Left renal pelvis (tissue), 4 donors: ENCODE measurements around the gene CCBE1. TPM values are rescaled to one million over a fixed set of nuclear protein-coding genes. Genes with fewer than 3 reads are reported as not detected.

Experiments
- DNase-seq, 4 donors: peaks; one replicate each; pipeline ENCODE4 v3.0.0-alpha.2; 2013; ENCODE audit warnings: low read depth in 4 of 4, low spot score in 3 of 4
- polyA plus RNA-seq, 4 donors: library from polyadenylated mRNA; unstranded; fragments of 120-200 nt; gene quantifications; one replicate each; pipeline ENCODE4 v1.2.1, GENCODE V29; 2013; ENCODE audit not compliant: insufficient read length in 4 of 4

Gene CCBE1
- polyA plus RNA-seq, 4 donors = 26.4 to 123 (median 37.4) TPM

DNA sequence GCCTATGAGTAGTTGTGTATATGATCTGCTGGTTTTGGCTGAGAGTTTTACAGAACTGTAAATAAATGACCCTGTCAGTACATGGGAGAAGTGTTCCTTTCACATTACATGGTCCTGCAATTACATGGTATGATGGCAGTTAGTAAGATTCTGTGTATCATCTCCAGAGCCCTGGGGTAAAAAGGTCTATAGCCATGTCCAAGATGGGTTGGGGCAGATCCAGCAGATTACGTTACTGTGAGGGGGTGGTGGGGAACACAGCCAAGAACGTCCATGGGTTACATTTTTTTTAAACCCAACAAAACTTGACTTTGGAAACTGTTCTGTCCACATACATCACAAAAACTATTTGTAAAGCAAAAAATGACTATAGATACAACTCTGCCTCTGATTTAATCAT lies 274.0 kb downstream of the CCBE1 start:
- DNase-seq = no peak

DNA sequence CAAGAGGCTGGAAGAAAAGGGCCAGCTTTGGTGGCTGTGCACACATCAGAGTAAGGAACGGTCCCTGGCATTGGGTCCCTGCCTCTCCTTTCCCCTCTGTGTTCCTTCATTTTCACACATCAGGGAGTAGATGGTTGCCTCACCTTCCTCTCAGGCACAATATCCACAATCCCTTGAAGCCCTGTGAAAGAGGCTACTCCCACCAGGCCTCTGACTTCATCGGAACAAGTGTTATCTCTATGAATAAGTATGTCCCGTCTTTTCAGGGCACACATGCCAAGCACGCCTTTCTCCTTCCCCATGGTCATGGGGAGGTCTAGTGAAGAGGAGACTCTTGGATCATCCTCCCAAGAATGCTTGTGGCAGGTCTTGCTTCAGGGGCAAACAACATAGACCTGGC lies 277.0 kb downstream of the CCBE1 start:
- no peak for DNase-seq

DNA sequence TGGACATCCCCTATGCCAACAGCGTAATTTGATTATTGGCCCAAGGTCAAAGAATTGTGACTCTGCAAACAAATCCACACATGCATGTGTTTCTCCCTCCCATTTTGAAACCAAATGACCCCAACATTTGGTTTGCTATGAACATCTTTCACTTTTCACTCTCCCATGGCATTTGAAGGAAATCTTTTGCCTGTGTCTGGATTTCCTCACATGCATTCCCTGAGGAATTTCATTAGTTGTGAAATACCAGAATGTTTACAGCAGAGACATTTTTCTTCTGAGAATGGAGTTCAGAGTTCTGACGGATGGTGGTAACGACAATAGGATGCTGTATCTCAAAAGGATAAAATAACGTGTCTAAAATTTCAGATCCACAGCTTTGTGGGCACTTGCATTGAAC lies 277.8 kb downstream of the CCBE1 start:
- no peak for DNase-seq

DNA sequence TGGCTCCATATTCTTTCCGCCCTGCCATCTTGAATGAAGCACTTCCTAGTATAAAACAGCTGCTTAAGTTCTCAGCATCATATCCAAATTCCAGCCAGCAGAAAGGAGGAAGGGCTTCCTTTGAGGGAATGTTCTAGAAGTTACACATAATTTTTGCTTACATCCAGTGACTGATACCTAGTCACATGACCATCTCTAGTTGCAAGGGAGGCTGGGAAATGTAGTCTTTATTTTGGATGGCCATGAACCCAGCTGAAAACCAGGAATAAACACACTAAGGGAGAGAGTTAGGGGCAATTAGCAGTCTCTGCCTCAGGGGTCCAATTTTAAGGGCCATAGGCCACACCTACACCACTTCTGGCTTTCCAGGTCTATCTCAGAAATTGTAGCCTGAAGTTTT lies 280.4 kb downstream of the CCBE1 start:
- no peak for DNase-seq

DNA sequence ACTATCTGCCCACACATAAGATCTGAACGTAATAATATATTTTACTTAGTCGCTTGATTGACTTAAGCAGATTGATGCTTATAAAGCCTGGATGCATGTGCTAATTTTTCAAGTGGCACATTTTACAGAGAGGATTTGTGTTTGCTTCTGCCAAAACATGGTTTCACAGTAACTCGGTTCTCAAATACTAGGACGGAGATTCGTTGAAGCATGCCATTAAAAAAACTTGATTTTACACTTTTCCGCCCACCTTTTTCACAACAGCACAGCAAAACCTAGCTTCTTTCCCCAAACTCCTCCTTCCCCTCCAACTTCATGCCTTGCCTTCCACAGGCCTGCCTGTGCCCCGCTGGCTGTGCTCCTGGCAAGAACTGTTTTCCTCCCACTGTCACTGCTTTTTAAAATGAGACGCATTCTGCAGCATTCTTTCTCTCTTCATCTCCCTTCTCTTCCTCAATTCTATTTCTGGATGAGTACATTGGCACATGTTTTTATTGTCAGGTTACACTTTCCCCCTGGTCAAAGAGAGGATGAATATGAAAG lies 283.0 kb downstream of the CCBE1 start:
- no peak for DNase-seq

DNA sequence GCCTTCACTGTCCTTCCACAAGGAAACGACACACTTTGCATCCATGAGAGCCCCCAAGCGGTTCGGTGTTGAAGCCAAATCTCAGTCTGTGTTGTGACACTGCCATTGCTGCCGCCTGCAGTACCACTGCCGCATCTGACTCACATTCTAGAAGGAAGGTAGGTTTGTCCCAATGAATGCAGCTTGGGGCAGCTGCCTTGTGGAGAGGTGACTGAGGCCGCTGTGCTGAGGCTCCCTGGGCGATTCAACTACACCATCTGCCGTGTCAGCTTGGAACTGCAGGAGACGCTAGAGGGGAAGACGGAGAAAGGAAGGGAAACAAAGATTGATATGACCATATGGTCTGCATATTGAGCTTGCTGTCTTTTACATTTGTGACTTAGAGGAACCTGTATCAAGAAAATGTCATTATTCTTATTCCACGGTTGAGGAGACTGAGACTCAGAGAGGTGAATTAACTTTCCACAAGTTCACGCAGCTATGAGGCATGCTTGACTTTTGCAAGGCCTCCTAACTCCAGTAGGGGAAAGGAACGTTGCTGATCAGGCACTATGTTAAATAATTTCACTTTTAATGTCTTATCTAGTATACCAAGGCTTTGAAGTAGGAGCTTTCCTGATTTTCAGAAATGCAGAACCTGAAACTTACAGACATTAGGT lies 294.7 kb downstream of the CCBE1 start:
- DNase-seq = peak; percentile 47 to 73 (median 61)

DNA sequence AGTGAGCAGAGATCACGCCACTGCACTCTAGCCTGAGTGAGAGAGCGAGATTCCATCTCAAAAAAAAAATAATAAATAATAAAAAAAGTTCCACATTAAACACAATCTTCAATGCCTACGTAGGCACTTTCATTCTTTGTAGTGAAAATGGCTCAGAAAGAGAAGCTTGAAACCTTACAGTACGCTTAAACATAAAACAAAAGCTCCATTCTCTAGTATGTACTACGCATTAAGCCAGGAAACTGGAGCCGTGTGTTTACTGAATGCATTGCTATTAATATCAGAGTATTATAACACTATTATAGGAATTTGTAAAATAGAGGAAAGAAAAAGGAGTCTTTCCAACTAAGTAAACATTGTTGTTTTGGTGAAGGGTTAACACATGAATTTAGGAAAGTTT lies 296.8 kb downstream of the CCBE1 start:
- no peak for DNase-seq

DNA sequence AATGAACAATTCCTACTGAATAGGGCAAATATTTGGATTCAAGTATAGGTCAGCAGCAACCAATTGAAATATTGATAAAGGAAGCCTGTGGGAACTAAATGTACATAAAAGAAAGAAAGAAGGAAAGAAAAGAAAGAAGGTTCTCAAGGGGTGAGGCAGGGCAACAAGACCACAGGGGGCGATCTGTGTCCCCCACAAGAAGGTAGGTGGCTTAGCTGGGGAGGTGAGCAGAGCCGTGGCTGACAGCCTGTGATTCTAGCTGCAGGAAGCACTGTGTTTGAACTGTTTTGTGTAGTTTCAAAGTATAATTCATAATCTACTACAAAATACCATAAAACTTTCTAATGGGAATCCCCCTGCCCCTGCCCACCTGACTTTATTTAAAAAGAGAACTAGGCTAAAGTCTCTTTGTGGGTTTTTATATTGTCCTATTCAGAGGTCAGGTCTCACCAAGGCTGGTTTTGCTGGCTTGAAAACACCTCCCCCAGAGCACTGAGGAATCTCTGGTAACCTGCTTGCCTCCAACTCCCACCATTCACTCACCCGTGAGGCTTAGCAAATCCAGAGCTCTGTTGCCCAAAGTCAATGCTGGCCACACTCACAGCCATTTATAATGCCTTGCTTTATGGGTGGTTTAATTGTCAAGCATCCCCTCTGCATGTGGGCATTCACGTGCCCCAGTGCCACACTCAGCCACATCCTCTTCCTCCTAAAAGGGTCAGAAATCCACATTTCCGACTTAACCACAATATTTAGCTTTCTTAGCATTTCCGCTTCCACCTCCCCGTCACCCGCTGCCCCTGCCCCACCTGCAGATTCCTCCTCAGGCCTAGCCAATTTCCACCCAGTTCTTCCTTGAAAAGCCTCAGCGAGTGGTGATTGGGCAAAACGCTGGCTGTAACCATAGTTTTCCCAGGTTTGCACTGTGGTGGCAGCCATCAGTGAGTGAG lies 301.7 kb downstream of the CCBE1 start:
- DNase-seq = no peak

DNA sequence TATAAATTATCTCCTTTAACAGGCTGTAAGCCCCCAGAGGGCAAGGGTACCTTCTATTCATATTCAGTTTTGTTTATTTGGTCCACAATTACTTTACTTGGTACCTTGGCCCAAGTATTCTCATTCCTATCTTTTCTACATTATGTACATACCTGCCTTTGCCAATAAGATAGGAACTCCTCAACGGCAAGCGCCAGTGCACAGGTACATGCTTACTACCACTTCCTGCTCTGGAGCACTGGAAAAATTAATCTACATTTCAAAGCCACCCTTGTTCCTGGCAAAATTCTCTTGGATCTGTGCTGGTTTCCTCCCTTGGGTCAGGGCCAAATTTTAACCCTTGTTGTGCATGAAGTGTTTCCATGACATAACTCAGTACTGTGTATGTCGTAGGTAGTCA lies 303.8 kb downstream of the CCBE1 start:
- no peak for DNase-seq

DNA sequence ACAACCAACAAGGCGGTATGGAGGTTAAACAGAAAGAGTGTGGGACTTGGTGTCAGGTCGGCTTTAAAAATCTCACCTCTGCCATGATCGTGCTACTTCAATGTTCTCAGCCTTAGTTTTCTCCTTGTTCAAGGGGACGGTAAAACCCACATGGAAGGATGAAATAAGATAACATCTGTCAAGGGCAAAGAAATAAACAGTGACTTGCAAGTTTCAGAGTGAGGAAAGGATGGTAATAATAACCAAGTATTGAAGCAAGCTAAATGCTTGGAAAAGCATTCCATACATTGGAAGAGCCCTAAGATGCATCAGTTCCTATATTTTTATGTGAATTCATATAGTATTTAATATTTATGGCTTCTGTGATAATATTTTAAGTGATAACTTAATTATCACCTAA lies 308.4 kb downstream of the CCBE1 start:
- DNase-seq = no peak

DNA sequence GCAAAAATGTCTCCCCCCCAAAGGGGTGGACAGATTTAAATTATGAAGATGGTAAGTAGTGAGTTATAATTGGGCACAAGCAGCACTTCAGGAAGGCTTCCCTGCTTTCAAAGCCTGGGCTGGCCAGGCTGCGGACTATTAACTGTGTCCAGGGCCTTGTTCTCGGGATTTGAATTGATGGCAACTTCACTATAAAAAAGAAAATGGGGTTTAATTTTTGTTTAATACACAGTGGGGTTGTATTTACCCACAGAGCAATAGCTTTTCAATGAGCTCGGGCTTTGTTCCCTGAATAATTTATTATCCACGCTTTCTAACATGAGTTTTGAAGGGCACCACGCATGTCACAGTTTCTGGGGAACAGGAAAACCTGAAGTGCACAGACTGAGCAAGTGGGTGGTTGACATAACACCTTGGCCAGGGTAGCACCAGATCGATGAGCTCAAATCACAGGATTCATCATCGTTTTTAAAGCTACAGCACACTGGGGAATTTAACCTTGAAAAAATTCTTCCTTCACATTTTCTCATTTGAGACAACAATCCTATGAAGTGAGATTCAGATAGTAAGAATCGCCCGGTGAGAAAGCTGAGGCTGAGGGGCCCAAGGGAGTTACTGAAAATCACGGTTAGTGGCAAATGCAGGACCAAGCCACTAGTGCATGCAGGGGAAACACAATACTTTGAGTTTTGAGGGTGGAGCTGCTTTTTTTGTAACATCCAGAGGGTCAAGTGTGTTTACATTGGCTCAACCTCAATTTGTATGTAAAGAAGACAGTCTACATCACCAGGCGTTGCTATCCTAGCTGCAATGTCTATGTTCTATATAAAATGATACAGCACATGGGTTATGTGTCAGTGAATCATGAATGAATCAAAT lies 309.3 kb downstream of the CCBE1 start:
- no peak for DNase-seq

DNA sequence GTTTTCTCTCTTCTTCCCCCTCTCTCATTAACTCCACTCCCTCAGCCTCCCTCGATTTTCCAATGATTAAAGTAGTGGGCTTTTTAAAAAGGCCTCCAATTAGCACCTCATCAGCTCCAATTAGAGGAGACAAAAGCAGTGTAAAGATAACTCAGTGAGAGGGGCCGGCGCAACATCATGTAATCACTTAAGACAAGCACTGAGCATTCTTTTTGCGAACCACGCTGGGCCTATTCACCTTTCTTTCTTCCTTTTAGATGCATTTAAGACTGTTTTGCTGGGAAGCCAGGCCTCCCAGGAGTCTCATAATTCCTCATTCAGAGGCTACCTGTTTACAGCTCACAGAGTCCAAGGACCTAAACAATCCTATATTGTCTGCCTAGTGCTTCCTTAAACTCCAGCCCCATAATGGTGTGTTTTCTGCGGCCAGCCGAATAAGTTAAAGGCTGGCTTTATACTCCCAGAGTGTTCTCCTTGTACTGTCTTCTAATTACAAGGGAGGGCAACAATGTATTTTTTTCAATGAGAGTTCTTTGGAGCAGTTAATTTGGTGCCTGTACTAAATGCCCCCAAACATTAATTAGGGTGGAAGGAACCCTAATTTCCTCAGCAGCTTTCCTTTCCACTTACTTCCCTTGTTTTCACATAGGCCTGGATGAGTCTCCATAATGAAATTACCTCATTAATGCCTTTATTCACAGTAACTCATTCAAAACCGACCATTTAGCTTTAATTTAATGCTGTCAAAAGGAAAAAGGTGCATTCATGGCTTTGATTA lies 310.1 kb downstream of the CCBE1 start:
- no peak for DNase-seq

DNA sequence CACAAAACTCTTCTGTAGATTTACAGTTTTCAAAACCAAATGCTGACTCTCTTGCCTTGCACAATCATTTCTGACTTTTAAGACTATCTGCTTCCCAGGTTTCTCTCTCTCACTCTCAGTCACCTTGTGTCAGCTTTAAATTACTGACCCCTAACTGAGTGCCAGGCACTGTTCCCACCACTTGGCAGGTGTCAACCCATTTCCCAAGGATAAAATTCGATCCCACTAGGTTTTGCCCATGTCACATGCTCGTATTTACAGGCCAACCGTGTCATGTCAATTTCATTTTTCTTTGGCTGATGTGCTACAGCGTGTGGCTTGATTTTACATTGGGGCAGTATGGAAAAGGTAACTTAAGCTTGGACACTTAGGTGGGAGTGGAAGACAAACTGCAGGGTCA lies 312.0 kb downstream of the CCBE1 start:
- DNase-seq = no peak

DNA sequence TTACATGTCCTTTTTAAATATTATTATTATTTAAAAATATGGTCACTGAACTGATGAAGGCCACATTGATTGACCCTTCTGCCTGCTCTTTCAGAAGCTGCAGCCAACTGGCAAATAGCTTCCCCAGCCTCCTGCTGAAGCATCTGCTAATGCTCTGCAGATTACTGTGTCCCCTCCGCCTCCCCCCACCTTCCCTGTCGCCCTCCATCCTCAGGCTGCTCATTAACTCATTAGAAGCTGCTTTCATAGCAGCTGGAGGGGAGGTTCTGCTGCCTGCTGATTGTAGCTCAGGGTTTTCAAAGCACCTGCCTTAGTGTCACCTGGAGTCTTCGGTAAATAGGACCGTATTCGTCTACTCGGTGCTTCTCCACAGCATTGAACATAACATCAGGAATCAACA lies 313.4 kb downstream of the CCBE1 start:
- no peak for DNase-seq

DNA sequence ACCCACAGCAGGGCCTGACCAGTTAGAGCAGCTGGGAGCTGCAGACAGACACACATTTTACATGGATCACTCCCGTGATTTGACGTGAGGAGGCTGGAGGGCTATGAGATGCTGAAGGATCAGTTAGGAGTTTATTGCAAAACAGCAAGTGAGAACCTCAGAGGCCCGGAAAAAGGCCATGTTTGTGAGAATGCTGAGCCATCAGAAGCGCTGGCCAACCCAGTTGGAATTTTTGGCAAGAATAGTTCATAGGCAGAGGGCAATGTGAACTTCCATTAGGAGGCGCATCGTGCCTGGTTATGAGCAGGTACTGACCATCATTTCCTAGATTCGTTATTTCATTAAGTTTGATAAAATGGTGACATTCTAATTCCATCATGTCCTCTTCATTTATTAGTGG lies 314.8 kb downstream of the CCBE1 start:
- no peak for DNase-seq

DNA sequence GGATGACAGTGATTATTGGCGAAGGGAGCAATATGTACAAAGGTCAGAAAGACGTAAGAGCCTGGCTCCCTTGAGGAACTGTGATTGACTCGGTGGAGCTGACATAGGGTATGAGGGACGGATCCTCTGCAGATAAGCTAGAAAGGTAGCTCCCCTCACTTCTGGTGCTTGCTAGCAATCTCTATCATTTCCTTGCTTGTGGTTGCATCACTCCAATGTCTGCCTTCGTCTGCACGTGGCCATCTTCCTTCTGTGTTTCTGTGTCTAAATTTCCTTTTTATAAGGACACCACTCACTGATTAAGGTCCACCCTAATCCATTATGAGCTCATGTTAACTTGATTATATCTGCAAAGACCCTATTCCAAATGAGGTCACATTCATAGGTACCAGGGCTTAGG lies 315.3 kb downstream of the CCBE1 start:
- no peak for DNase-seq
